Measurements from ENCODE around the gene LYAR.

- no peak for TF ChIP-seq PATZ1 (CRISPR knock-in tag; IDR thresholded peaks at IDR 0.05; ENCODE audit: borderline replicate concordance)
- no peak for TF ChIP-seq ZNF565 (CRISPR knock-in tag; conservative IDR thresholded peaks at IDR 0.05; ENCODE audit: low read depth)
- TF ChIP-seq CREB5 (CRISPR knock-in tag; IDR thresholded peaks at IDR 0.05; ENCODE audit: low read depth), result no peak
- TF ChIP-seq SNAI2 (CRISPR knock-in tag; IDR thresholded peaks at IDR 0.05), result no peak
- no peak for TF ChIP-seq RARB (CRISPR knock-in tag; IDR thresholded peaks at IDR 0.05)
- TF ChIP-seq TOX (CRISPR knock-in tag; IDR thresholded peaks at IDR 0.05; ENCODE audit: borderline replicate concordance), result no peak
- no peak for TF ChIP-seq ZFP3 (CRISPR knock-in tag; IDR thresholded peaks at IDR 0.05)
Observed at GRCh38 chr4:4333265-4333706, 43.3 kb upstream of the LYAR start.
